Measurements from ENCODE around the gene SATB2. TPM values are rescaled to one million over a fixed set of nuclear protein-coding genes. Genes with fewer than 3 reads are reported as not detected.

The SATB2 gene
- total RNA-seq, 1 experiment from 2014 or later: 13.8 TPM

- no peak overlapping the region for H3K4me3 ChIP-seq (replicated peaks in 1 of 2; ENCODE audit: low read depth in 1 of 2, low read length in 2 of 2)
- no peaks in the 10 kb centered on the region for H3K4me1 ChIP-seq (ENCODE audit: control insufficient read depth in 1 of 2, insufficient read depth in 2 of 2, low read length in 2 of 2)
- intact Hi-C loops (cut with micrococcal nuclease): no loop called here
- BruUV-seq (replicated peaks): no TSS peak
- RAD21 ChIA-PET (ENCODE audit: low non-redundant PET in 1 of 2, low total read pairs in 2 of 2, uncharacterized antibody in 2 of 2, unreplicated experiment in 2 of 2): no interaction called here
- no peaks in the 10 kb centered on the region for H4K20me1 ChIP-seq (ENCODE audit: insufficient read depth)
- H3K27me3 ChIP-seq (ENCODE audit: insufficient read depth, low read length): no peaks in the 10 kb centered on the region
- no peaks in the 10 kb centered on the region for H3K9me2 ChIP-seq (ENCODE audit: insufficient read depth)
- no peak overlapping the region for H2AFZ ChIP-seq (ENCODE audit: low read depth, low read length, poor library complexity, severe bottlenecking)
- DNase-seq (ENCODE audit: low read depth, low spot score) (no peak), ATAC-seq (no peak)
- POLR2A ChIA-PET: no interaction called here
- no peak for TF ChIP-seq MAX (IDR thresholded peaks at IDR 0.05)
- TF ChIP-seq YY1 (IDR thresholded peaks at IDR 0.05; ENCODE audit: extremely low read depth, insufficient replicate concordance, low read depth, low read length): no peak
- TF ChIP-seq ZFX (IDR thresholded peaks at IDR 0.05): no peak
- TF ChIP-seq EZH2phosphoT487 (IDR thresholded peaks at IDR 0.05; ENCODE audit: borderline replicate concordance): no peak
- no peak for TF ChIP-seq SIN3A (IDR thresholded peaks at IDR 0.05; ENCODE audit: low read depth)
- TF ChIP-seq REST (IDR thresholded peaks at IDR 0.05; ENCODE audit: low read depth): no peak
- TF ChIP-seq ZBTB33 (IDR thresholded peaks at IDR 0.05; ENCODE audit: extremely low read depth, insufficient replicate concordance, low read length): no peak
- no peak for TF ChIP-seq SP1 (IDR thresholded peaks at IDR 0.05; ENCODE audit: low read depth)
- no peak for TF ChIP-seq ATF3 (IDR thresholded peaks at IDR 0.05)
- no peak for TF ChIP-seq EGR1 (IDR thresholded peaks at IDR 0.05; ENCODE audit: low read depth)
- no peak for TF ChIP-seq FOSL1 (IDR thresholded peaks at IDR 0.05; ENCODE audit: low read depth)
- TF ChIP-seq SRF (IDR thresholded peaks at IDR 0.05; ENCODE audit: low read depth): no peak
- no peak for TF ChIP-seq POLR2A (IDR thresholded peaks at IDR 0.05; ENCODE audit: borderline replicate concordance, extremely low read depth, insufficient read depth, insufficient read length)
- no peak for TF ChIP-seq TCF7L2 (IDR thresholded peaks at IDR 0.05; ENCODE audit: borderline replicate concordance, extremely low read depth, insufficient read depth, insufficient read length)
- TF ChIP-seq POLR2AphosphoS5 (IDR thresholded peaks at IDR 0.05; ENCODE audit: low read depth, low read length): no peak
- H3K36me3 ChIP-seq (ENCODE audit: control insufficient read depth in 1 of 2, insufficient read depth in 2 of 2, low read length in 2 of 2): no peaks in the 10 kb centered on the region
- H3K79me2 ChIP-seq (ENCODE audit: insufficient read depth, low read length): no peaks in the 10 kb centered on the region
- no peak overlapping the region for H3K9ac ChIP-seq (ENCODE audit: low read length)
- no peak overlapping the region for H3K4me2 ChIP-seq (ENCODE audit: low read length)
- CTCF ChIA-PET: no interaction called here
- H3K27ac ChIP-seq (ENCODE audit: low read depth, low read length): no peak overlapping the region
- no peaks in the 10 kb centered on the region for H3K9me3 ChIP-seq (ENCODE audit: control insufficient read depth in 1 of 2, insufficient read depth in 1 of 2, low read depth in 1 of 2, low read length in 2 of 2)
These were observed 45.4 kb upstream of the SATB2 start for GRCh38 chr2:199503148-199503547.

All from HCT116 (cell line).